GM19351 (cell line): ENCODE measurements around the gene PPT2.

ENCODE experiments used
- ATAC-seq: cut with Tn5 transposase; IDR thresholded peaks from one replicate; pipeline ENCODE4 v1.9.1; 2021; ENCODE audit warnings: mild to moderate bottlenecking, moderate library complexity; ENCODE audit not compliant: unreplicated experiment

The PPT2 gene

DNA sequence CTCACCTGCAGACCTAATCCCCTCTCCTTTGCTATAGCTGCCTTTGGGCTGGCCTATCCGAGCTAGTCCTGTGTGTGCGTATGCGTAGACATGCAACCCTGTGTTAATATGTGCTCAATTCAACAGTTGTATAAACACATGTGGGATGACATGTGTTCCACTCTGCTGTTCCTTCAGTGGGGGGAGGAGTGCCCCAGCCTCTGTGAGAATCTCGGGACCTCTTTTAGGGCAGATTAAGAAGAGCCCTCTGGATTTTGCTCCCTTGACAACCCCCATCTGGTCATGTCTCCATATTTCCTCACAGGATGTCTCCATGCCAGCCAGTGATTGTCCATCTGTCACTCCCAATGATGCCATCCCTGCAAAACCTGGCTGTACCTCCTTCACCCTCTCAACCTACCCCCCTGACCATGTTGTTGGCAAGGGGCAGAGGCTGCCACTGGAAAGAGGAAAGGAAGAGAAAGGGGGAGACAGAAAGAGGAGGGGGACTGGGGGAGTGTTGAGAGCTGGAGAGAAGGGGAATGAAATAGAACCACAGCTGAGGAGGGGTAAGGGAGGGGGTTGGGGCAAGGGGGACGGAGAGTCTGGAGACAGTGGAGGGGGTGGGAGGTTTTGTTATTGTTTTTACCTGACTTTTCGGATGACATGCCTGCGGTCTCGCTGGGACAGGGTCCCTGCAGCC lies 2.6 kb upstream of the PPT2 start:
- ATAC-seq, result no peak

DNA sequence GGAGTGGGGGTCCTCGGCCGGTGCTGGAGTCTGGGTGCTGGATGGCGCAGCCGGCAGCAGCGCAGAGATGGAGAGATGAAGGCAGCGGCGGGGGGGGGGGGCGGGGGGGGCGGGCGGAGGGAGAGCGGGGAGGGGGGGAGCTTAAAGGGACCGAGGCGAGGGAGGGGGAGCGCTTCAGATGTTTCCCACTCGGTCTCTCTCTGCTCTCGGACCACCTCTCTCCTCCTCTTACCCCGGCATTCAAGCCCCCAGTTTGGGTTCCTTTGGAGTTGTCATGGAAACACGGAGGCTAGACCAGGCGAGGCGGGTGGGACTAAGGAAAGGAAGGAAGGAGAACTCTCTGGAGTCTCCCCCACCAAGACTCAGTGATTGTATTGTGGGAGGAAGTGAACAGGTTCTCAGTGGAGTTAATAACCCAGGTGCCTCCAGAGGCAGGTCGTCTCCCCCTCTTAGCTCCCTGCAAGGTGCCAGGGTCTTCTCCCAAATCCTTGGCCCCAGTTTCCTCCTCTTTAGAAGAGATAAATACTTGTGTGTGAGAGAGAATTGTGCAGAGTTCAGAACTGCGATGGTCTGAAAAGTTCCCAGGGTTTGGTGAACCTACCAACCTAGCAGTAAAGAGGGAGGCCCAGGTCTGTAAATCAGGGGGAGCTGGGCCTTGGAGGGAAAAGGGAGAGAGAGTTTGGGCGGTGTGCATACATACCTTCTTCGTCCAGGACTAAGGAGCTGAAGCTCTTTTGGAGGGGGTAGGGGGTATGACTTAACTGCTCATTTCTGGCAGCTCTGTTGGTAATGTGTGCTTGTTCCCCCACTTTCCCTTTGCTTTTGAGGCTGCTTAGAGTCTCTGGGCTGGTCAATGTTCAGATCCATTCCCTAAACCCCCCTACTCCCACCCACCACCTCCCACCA lies 1.8 kb upstream of the PPT2 start, which contains the start of gene PRRT1:
Gene PRRT1 (minus strand): TSS at position 77 of the 906 bp plus-strand sequence. CDS start 112 bp downstream, outside the sequence.
- ATAC-seq, result no peak

DNA sequence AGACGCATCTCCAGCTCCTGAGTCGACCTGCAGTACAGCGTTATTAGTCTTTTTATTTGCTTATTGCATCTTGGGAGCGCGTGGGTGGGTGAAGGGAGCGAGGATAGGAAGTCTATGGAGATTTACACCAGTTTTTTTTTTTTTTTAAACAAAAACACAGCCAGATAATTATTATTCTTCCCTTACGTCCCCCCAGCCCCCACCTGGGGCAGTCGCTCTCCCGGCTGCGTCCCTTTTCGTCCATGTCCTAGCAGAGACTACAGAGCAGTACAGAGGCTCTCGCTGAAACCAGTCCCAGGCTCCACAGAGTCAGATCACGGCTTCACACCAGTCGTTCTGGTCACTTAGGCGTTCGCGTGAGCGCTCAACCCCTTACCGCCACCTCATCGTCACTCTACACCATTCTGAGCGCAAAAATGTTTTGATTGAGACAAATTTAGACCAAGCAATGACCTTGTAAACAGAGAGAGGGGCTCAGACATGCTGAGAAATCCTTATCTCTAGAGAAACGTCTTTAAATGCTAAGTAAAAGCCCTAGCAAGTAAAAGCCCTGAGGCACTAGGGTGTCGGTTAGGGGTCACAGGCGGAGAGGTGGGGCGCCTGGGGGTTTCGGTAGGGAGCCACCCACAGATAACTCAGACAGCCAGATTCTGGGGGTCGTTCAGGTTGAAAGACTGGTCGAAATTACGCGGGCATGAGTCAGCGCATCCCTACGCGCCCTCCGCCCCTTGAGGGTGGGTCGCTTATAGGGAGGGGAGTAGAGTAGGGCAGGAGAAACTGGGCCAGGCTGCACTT lies 975 bp upstream of the PPT2 start:
- ATAC-seq, result no peak

DNA sequence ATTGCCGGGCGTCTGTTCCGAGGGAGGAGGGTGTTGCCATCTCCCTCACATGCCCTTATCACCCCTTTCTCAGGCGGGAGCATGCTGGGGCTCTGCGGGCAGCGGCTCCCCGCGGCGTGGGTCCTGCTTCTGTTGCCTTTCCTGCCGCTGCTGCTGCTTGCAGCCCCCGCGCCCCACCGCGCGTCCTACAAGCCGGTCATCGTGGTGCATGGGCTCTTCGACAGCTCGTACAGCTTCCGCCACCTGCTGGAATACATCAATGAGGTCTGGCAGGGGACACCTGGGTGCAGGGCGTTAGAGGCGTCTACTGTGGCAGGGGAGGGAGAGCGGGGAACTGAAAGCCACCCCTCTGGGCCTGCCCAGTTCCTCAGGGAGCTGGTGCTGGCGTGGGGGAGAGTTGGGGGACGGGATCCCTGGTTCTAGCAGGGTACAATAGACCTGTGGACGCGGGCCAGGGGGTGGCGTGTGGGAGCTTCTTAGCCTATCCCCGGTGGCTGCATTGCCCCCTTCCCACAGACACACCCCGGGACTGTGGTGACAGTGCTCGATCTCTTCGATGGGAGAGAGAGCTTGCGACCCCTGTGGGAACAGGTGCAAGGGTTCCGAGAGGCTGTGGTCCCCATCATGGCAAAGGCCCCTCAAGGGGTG lies 697 bp downstream of the PPT2 start:
- ATAC-seq, result peak; percentile 56

DNA sequence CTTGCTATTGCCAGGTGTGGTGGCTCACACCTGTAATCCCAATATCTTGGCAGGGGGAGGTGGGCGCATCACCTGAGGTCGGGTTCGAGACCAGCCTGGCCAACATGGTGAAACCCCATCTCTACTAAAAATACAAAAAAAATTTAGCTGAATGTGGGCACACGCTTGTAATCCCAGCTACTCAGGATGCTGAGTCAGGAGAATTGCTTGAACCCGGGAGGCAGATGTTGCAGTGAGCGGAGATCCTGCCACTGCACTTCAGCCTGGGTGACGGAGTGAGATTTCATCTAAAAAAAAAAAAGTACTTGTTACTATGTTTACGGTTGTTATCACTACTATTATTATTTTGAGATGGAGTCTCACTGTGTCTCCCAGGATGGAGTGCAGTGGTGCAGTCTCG lies 3.0 kb downstream of the PPT2 start:
- no peak for ATAC-seq

DNA sequence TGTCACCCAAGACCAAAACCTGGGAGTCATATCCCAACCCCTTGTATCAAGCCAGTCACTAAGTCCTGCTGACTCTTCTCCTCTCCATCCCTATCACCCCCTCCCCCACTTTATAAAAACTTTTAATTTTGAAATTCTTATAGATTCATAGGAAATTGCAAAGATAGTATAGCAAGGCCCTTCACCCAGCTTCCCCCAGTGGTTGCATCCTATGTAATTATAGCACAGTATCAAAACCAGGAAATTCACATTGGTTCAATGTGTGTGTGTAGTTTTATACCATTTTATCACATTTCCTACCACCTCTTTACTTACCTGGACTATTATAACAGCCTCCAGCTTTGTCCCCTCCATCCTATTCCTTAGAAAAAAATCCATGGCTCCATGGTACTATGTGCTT lies 4.1 kb downstream of the PPT2 start:
- no peak for ATAC-seq

DNA sequence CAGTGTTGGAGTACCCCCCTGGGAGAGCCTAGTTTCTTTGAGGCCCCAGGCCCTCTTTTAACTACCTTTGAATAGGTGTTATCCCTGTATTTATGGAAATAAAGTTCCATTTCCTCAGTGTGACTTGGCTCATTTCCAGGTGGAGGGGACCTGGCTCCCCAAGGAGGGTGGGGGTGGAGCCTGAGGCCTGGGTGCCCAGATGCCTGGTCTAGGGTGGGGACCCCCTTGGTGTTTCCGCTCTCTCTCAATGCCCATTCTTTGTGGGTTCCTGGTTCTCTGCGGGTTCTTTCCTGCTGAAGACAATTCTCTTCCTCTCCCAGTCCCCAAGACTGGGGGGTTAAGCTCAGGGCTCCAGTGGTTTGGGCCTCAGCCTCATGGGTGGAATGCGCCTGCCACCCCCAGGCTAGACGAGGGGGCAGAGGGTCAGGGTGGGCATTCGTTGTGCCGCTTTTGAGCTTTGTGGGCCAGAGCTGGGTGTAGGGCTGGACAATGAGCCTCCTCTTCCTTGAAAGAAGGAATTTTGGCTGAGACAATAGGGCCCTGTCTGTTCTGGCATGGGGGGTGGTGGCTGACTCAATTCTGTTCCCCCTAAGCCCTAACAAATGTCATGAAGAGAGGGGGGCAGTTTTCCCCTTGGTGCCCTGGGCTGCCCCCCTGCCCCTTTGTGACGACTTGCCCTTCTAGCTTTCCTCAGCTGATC lies 9.8 kb downstream of the PPT2 start:
- no peak for ATAC-seq

DNA sequence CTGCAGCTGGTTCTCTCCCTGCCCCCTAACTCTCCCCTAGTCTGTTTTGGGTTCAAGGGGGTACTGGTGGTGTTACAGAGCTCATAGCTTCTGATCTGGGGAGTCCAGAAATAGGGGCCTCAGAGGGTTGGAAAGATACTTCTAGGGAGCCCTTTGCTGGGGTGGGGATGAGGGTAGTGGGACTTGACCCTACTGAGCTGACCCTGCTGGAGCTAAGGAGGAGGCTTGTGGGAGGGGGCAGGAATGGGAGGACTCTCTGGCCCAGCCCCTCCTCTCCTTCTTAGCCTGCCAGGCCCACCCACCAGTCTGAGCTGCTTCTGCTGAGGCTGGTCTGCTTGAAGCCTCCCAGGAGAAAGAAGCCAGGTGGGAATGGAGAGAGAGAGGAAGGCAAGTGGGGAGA lies 10.4 kb downstream of the PPT2 start, which contains the start of gene EGFL8:
Gene EGFL8 (plus strand): TSS at position 301 of the 400 bp plus-strand sequence. CDS start 1,571 bp downstream, outside the sequence.
- ATAC-seq, result no peak

DNA sequence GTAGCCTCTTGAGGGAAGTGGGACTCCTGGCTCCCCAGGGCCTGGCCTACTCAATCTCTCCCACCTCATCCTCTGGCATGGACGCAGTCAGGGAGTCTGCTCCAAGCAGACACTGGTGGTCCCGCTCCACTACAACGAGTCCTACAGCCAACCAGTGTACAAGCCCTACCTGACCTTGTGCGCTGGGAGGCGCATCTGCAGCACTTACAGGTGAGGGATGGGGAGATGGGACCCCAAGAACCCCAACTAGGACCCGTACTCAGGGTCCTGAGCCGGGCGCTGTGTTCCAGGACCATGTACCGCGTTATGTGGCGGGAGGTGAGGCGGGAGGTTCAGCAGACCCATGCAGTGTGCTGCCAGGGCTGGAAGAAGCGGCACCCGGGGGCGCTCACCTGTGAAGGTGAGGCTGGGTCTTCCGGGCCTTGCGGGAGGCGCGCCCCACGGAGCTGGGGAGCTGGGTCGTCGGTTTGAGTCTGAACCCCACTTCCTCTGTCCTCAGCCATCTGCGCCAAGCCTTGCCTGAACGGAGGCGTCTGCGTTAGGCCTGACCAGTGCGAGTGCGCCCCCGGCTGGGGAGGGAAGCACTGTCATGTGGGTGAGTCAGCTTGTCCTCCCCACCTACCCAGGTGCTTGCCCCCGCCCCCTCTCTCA lies 12.6 kb downstream of the PPT2 start:
- no peak for ATAC-seq

DNA sequence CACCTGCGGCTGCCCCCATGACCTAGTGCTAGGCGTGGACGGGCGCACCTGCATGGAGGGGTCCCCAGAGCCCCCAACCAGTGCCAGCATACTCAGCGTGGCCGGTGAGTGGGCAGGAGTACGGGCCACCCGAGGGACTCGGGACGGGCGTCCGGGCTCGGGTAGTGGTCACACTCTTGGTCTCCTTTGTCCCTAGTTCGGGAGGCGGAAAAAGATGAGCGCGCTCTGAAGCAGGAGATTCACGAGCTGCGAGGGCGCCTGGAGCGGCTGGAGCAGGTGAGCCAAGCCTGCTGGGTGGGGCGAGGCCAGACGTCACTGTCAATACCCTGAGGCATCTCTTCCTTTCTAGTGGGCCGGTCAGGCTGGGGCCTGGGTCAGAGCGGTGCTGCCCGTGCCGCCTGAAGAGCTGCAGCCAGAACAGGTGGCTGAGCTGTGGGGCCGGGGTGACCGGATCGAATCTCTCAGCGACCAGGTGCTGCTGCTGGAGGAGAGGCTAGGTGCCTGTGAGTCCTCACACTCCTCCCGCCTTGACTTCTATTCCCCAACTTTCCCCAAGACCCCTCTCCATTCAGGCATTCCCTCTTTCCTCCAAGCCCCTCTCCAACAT lies 13.3 kb downstream of the PPT2 start:
- no peak for ATAC-seq

DNA sequence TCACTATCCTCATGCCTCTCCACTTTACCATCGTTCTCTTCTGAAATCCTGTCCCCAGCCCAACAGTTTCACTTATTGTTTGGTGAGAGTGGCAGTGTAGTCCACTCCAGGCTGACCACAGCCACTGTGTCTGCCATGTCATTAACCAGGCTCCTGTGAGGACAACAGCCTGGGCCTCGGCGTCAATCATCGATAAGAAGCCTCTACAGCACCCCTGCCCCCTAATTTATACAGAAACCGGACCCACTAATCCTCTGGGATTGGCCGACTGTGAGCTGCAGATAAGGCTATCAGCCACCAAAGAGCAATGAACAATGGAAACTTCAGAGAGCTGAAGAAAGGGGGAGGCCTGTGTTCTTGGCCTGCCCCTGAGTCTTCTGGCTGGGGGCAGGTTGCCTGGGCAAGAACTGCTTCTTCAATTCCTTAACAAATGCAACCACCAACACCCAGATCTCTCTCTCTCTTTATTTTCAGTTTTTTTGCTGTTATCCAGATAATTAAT lies 13.9 kb downstream of the PPT2 start:
- no peak for ATAC-seq

DNA sequence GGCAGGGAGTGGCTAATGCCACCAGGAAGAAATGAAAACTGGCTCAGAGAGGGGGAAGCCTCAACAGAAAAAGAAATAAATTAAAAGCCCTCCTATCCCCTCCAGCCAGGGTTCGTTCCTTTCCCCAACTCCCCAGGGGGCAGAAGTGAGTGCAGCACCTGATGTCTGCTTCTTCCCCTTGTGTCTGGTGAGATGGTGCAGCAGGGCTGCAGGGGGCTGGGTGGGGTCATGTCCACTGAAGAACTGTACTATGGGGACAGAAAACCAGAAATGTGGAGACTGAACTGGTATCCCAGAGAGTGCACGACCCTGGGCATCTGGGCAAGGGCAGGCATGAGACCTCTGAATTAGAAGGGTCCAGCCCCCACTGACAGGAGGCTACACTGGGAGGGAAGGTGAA lies 14.4 kb downstream of the PPT2 start:
- ATAC-seq, result no peak

DNA sequence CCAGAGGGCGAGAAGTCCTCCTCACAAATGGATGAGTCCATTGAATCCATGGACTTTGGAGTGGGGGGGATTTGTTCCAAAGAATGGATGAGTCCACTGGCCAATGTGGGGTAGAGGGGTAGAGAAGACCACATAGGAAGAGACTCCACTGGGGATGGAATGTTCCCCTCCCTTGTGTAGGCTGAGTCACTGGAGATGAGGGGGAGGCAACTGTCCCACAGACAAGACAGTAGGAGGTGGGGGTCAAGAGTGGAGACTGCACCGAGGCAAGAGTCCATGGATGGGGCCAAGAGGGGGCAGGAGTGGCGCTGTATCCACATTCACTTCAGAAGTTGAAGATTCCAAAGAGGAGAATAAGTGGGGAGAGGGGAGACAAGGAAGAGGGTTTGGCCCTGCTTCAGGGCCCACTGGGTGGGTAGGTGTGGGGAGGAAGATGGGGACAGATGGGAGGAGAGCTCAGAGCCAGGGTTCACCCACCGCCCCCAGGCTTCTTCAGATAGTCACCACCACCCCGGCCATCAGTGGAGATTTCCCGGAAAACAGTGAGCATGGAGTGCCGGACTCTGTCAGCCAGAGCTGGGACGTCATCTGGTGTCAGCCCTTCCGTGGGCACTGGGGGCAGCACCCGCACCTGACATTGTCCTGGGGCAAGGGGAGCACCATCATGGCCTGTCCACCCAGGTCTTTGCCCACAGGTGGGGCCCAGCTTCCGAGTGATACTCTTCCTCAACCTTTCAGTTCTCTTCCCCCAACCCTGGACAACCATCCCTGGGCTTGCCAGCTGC lies 15.1 kb downstream of the PPT2 start:
- no peak for ATAC-seq

DNA sequence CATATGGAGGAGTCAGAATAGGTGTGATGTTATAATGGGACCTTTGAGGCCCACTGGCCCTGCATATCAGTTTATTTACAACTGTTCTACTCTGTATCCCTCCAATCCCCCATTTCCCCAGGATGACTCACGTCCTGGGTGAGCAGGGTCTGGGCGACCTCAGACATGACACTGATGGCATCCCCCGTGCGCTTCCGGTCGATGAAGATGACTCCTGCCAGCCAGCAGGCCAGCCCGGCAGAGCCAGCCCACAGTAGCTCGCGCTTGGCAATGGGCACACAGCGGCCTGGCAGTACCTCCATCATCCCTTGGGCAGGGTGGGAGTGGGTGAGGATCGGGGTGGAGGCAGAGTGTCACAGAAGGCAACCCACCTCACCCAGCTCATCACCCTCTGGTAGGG lies 16.4 kb downstream of the PPT2 start:
- ATAC-seq, result no peak

DNA sequence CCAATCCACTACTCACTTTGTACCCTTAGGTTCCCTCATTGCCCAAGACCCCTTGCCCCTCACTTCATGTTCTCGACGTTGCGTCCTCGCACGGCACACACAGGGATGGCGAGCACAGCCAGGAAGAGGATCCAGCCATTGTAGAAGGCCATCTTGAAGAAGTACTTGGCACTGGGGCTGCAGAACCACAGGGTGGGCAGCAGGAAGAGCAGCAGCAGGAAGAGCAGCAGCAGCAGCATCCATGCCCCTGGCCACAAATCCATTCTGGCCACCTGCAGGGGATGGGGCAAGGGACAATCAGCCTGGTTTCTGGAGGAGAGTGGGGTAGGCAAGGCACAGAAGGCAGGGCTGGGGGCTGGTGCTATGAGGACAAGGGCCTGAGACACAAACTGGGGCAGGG lies 17.3 kb downstream of the PPT2 start:
- no peak for ATAC-seq

DNA sequence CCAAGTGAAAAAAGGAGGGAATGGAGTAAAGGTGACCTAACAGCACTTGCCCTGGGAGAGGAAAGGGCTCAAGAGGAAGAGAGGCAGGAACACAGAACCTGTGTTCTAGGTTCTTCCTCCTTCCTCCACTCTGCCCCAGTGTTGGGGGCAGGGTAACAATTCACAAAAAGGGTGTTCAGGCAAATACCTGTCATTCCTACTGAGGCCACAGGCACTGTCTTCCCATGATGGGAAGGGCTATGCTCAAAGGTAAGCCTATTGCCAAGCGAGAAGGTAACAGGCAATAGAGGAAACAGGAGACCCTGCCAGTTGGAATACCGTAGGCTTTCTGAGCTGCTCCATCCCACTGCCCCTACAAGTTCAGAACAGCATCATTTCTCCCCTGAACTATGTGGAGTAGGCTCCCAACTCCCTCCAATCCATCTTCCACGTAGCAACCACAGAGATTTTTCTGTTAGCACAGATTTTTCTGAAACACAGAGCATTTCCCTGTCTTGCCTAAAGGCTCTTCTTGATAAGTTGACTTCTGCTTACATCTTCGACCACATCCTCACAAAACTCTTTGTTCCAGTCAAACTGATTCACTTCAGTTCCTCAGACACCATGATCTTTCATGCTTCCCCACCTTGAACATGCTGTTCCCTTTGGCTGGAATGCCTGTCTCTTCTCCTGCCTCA lies 19.2 kb downstream of the PPT2 start:
- ATAC-seq, result no peak

DNA sequence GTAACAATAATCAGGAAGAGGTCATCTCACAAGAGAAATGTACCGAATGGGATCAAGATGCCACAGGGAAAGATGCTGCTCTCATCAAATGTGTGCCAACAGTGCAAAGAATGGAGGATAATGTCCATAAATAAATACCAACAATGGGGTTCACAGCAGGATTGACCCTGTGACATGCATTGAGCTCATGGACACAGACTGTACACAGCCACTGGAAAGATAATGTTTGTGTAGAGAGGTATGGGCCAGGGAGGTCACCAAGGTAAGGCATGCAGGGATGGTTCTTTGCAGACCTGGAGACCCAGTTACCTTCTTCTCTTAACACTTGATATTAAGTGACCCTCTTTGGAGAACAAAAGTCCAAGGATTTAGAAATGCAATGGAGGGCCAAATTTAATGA lies 20.5 kb downstream of the PPT2 start:
- no peak for ATAC-seq

DNA sequence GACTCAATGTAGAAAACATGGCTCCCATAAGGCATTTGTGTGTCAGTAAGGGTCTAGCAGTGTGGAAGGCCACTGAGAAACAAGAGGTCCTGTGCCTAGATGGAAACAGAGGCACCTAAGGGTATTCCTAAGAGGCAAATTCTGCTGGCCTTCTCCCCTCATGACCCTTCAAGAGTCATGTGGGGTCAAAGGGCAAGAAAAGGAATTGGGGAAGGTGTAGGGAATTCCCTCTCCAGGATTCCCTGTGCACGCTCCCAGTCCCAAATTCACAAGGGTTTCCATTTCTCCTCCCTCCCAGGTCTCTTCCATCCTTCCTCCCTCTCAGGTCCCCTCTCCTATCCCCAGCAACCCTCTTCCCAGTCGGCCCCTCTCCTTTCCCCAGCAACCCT lies 21.4 kb downstream of the PPT2 start:
- no peak for ATAC-seq
